ENCODE measurements around the gene CC2D1A. TPM values are rescaled to one million over a fixed set of nuclear protein-coding genes. Genes with fewer than 3 reads are reported as not detected.

The CC2D1A gene
- 5.0 TPM in 2 replicates for total RNA-seq

DNA sequence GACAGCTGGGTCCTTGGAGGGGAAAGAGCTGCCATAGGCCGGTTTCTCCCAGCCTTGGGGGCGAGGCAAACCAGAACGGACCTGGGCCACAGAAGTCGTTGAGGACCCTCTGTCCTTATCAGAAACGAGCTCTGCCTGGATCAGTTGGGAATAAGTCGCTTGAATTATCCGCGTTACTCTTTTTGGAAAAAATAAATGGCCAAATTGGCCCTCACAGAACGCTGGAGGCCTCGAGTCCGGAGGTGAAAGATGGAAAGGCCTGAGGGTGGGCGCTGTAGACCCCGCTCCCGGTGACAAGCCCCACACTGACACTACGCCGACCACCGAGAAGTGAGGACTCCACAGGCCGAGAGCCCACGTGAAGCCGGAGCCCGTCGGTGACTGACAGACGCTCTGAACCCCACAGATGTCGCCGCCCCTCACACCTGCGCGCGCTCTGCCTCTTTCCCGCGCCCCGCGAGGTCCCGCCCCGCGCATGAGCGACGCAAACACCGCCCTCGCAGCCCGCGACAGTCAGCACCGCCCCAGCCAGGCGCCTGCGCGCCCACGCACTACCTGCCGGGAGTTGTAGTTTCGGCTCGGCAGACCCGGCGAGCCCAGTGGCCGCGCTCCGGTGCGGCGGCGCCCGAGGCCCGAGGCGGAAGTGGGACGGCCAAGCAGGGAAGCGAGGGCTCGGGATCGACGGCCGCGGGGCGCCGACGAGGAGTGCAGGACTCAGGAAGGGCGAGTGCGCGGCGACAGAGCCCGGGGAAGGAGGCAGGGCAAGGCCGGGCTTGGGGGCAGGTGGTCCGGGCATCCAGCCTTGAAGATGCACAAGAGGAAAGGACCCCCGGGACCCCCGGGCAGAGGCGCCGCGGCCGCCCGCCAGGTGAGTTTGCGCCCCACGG, at the start of gene CC2D1A, which contains the start of gene BRME1:
Gene CC2D1A, plus strand, starts transcription at position 568 of the 887 bp plus-strand sequence. Its CDS starts 241 bp downstream, at position 809.
Gene BRME1, minus strand, starts transcription at position 484 of the 887 bp plus-strand sequence. CDS start 1,225 bp downstream, outside the sequence.

DNA sequence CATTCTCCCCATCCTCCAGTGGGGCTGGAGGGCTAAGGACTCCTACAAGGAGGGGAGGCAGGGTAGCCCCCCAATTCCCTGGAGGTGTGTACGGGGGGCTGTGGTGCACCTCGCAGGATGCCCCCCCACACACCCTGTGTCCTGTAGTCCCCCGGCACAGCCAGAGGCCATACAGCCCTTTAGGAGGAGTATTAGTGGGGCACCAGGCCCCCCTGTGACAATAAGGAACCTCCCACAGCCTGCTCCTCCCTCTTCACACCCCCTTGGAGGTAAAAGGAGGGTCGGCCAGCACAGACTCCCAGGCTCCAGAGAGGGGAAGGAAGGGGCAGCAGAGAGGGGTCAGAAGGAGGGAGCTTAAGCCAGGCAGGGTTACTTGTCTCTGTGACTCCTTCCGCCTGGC, 29.2 kb upstream of the CC2D1A start, which contains the start of gene NANOS3:
Gene NANOS3, plus strand, starts transcription at position 301 of the 400 bp plus-strand sequence. CDS start 115 bp downstream, outside the sequence.

DNA sequence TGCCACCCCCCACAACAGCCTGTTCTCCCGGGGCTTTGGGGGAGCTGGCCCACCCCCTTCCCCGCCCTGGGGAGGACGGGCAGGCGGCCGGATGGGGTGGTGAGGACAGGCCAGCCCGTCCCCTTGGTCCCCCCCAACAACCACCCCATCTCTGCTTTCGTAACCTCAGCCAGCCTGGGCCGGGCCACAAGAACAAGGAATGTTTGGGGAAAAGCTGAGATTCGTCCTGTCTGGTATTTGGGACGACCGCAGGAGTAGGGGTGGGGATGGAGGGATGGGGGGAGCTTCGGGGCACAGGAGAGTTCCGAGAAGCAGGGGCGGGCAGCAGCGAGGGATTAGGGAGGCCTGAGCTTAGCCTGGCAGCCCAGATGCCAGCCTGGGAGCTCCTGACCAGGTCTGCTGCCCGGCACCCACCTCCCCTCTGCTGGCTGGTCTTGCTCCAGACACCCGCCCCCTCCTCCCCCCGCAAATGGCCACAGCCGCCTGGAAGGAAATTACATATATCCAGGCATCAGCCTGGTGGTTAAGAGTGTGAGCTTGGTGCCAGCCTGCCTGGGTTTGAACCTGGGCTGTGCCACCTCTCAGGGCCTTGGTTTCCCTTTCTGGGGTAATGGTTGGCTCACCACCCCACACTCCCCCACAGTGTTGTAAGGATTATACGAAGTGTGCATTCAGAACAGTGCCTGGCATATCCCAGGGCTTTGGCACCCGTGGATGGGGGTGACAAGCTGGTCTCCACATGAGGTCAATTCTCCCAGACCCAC, 32.5 kb downstream of the CC2D1A start, which contains the start of gene PODNL1:
Gene PODNL1, minus strand, starts transcription at position 117 of the 764 bp plus-strand sequence. CDS start 236 bp downstream, outside the sequence.

DNA sequence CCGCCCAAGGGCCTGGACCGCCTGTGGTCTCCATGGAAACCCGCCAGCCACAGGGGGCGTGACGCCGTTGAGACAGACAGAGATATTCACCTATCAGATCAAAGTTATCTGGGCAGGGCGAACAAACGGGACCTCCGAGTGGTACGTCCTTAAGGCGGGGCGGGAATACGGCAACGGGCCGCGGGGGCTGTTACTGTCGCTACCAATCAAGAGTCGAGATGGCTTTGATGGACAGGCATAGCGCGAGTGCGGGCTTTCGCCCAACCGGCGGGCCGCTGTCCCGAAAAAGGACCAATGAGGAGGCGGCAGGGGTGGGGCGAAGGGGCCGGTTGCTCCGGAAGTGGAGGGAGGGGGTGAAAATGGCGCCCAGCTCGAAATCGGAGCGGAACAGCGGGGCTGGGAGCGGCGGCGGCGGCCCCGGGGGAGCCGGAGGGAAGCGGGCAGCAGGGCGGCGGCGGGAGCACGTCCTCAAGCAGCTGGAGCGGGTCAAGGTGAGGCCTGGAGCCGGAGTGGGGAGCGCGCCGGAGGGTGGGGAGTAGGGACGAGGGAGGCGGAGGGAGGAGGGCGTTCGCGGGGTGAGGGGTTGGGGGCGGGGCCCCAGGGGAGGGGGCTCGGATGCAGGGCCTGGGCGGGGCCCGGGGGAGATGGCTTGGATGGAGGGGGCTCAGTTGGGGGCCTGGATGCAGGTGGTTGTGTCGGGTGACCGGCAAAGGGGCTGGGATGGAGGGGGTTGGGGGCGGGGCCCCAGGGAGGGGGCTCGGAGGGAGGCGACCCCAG, 46.3 kb downstream of the CC2D1A start, which contains the start of gene DCAF15:
Gene DCAF15, plus strand, starts transcription at position 356 of the 777 bp plus-strand sequence. Its CDS starts 4 bp downstream, at position 360.

Other genes starting within 250 kb of the CC2D1A start
- gene MRI1, start 141.7 kb upstream of the CC2D1A start, total RNA-seq = 20.5 and 22.6 TPM in 2 replicates
- 87.8 and 107 TPM in 2 replicates for gene C19orf53, start 131.7 kb upstream of the CC2D1A start, total RNA-seq
- 3.4 and 9.3 TPM in 2 replicates for gene ZSWIM4, start 110.8 kb upstream of the CC2D1A start, total RNA-seq
- not detected in 2 replicates for gene NANOS3, start 29.1 kb upstream of the CC2D1A start, total RNA-seq
- 0.14 and 0.55 TPM in 2 replicates for gene BRME1, start 84 bp upstream of the CC2D1A start, total RNA-seq
- 2.1 and 3.1 TPM in 2 replicates for gene PODNL1, start 32.2 kb downstream of the CC2D1A start, total RNA-seq
- 4.4 and 5.5 TPM in 2 replicates for gene DCAF15, start 46.3 kb downstream of the CC2D1A start, total RNA-seq
- gene RFX1, start 100.1 kb downstream of the CC2D1A start, total RNA-seq = 1.00 and 2.3 TPM in 2 replicates
- gene RLN3, start 121.9 kb downstream of the CC2D1A start, total RNA-seq = not detected in 2 replicates
- 1.7 and 1.8 TPM in 2 replicates for gene IL27RA, start 125.6 kb downstream of the CC2D1A start, total RNA-seq
- gene PALM3, start 155.9 kb downstream of the CC2D1A start, total RNA-seq = under 0.01 and 0.28 TPM in 2 replicates
- gene MISP3, start 166.6 kb downstream of the CC2D1A start, total RNA-seq = 0.28 TPM in 2 replicates
- not detected in 2 replicates for gene C19orf67, start 179.6 kb downstream of the CC2D1A start, total RNA-seq
- gene SAMD1, start 184.6 kb downstream of the CC2D1A start, total RNA-seq = 11.5 and 21.0 TPM in 2 replicates
- gene PRKACA, start 211.6 kb downstream of the CC2D1A start, total RNA-seq = 25.9 and 26.2 TPM in 2 replicates
- 0.65 and 1.1 TPM in 2 replicates for gene ASF1B, start 230.4 kb downstream of the CC2D1A start, total RNA-seq